WTC11 (cell line): ENCODE measurements around the gene POLR2E. TPM values are rescaled to one million over a fixed set of nuclear protein-coding genes. Genes with fewer than 3 reads are reported as not detected.

ENCODE experiments used
- ATAC-seq: fragments of 200-7000 bp; cut with Tn5 transposase; 2 replicates; pipeline ENCODE4 v1.10.0; 2021; ENCODE audit warnings: mild to moderate bottlenecking, moderate library complexity
- CTCF ChIA-PET: fragments of 300-600 bp; sonication (Branson Sonifier 250); formaldehyde crosslinking; loops from one replicate; lab custom pipeline; 2021; ENCODE audit warnings: antibody characterized with exemption; lab: Charles Lee
- POLR2A ChIA-PET: fragments of 350-600 bp; sonication (Branson Sonifier 250); formaldehyde crosslinking; loops from one replicate; lab custom pipeline; 2021; ENCODE audit warnings: antibody characterized with exemption; lab: Charles Lee
- DNase-seq: peaks from one replicate; pipeline ENCODE4 v3.0.0; 2021; ENCODE audit warnings: low spot score
- H3K27ac Mint-ChIP-seq: 2 replicates; pipeline ENCODE4 v1.8.0; 2021; ENCODE audit warnings: mixed read lengths
- H3K27me3 Mint-ChIP-seq: 2 replicates; pipeline ENCODE4 v1.8.0; 2021; ENCODE audit warnings: low read depth, mild to moderate bottlenecking, moderate library complexity, mixed read lengths
- H3K36me3 Mint-ChIP-seq: 2 replicates; pipeline ENCODE4 v1.8.0; 2021; ENCODE audit warnings: mixed read lengths
- H3K4me1 Mint-ChIP-seq: 2 replicates; pipeline ENCODE4 v1.8.0; 2022; ENCODE audit warnings: mixed read lengths
- H3K4me3 Mint-ChIP-seq: 2 replicates; pipeline ENCODE4 v1.8.0; 2021; ENCODE audit warnings: mild to moderate bottlenecking, moderate library complexity, mixed read lengths
- H3K9me3 Mint-ChIP-seq: 2 replicates; pipeline ENCODE4 v1.8.0; 2021; ENCODE audit warnings: mixed read lengths
- ATF2 ChIP-seq: sonication (generic); formaldehyde crosslinking; IDR thresholded peaks from 2 replicates; pipeline ENCODE4 v1.8.1; 2022; ENCODE audit warnings: low read depth, missing genetic modification reagents, borderline replicate concordance
- CBFB ChIP-seq: sonication (generic); formaldehyde crosslinking; IDR thresholded peaks from 2 replicates; pipeline ENCODE4 v1.8.1; 2022; ENCODE audit warnings: mild to moderate bottlenecking, low read depth, missing genetic modification reagents
- GRHL2 ChIP-seq: fragments of 250-450 bp; sonication (Bioruptor Pico); IDR thresholded peaks from 2 replicates; pipeline ENCODE4 v1.8.0; 2022; ENCODE audit warnings: mild to moderate bottlenecking, moderate library complexity; ENCODE audit not compliant: insufficient replicate concordance, severe bottlenecking
- KAT7 ChIP-seq: sonication (generic); formaldehyde crosslinking; IDR thresholded peaks from 2 replicates; pipeline ENCODE4 v1.8.1; 2023; ENCODE audit warnings: missing genetic modification reagents, mild to moderate bottlenecking, borderline replicate concordance
- MXD4 ChIP-seq: fragments of 250-450 bp; sonication (Bioruptor Pico); IDR thresholded peaks from 2 replicates; pipeline ENCODE4 v1.8.0; 2021; ENCODE audit warnings: mild to moderate bottlenecking, moderate library complexity, borderline replicate concordance
- NFATC4 ChIP-seq: fragments of 250-450 bp; sonication (Bioruptor Pico); IDR thresholded peaks from 2 replicates; pipeline ENCODE4 v1.9.0; 2021; ENCODE audit warnings: mild to moderate bottlenecking
- NFE2L1 ChIP-seq: sonication (generic); formaldehyde crosslinking; IDR thresholded peaks from 2 replicates; pipeline ENCODE4 v1.8.1; 2023; ENCODE audit warnings: missing genetic modification reagents
- NFYB ChIP-seq: sonication (generic); formaldehyde crosslinking; conservative IDR thresholded peaks from 2 replicates; pipeline ENCODE4 v1.8.0; 2022; ENCODE audit warnings: low read depth, missing genetic modification reagents
- NR1H2 ChIP-seq: sonication (generic); formaldehyde crosslinking; IDR thresholded peaks from 2 replicates; pipeline ENCODE4 v1.9.0; 2021; ENCODE audit warnings: mild to moderate bottlenecking, moderate library complexity, missing genetic modification reagents
- PRRX2 ChIP-seq: fragments of 250-450 bp; sonication (Bioruptor Pico); IDR thresholded peaks from 2 replicates; pipeline ENCODE4 v1.8.0; 2021; ENCODE audit warnings: mild to moderate bottlenecking
- SP1 ChIP-seq: sonication (generic); formaldehyde crosslinking; conservative IDR thresholded peaks from 2 replicates; pipeline ENCODE4 v1.8.1; 2022; ENCODE audit warnings: missing genetic modification reagents
- STAT6 ChIP-seq: sonication (generic); formaldehyde crosslinking; conservative IDR thresholded peaks from 2 replicates; pipeline ENCODE4 v1.8.1; 2023; ENCODE audit warnings: mild to moderate bottlenecking, low read depth, missing genetic modification reagents, moderate library complexity
- TEAD1 ChIP-seq: sonication (generic); formaldehyde crosslinking; IDR thresholded peaks from 2 replicates; pipeline ENCODE4 v1.8.0; 2022; ENCODE audit warnings: mild to moderate bottlenecking, missing genetic modification reagents
- USF1 ChIP-seq: sonication (generic); formaldehyde crosslinking; IDR thresholded peaks from 2 replicates; pipeline ENCODE4 v1.8.0; 2022; ENCODE audit warnings: mild to moderate bottlenecking, missing genetic modification reagents
- ZNF219 ChIP-seq: sonication (generic); formaldehyde crosslinking; IDR thresholded peaks from 2 replicates; pipeline ENCODE4 v1.8.0; 2023; ENCODE audit warnings: missing genetic modification reagents, mild to moderate bottlenecking, borderline replicate concordance
- ZNF317 ChIP-seq: sonication (generic); formaldehyde crosslinking; IDR thresholded peaks from 2 replicates; pipeline ENCODE4 v1.8.1; 2023; ENCODE audit warnings: low read depth, mild to moderate bottlenecking, moderate library complexity, missing genetic modification reagents, borderline replicate concordance
- ZNF416 ChIP-seq: fragments of 250-450 bp; sonication (Bioruptor Pico); IDR thresholded peaks from 2 replicates; pipeline ENCODE4 v1.9.0; 2021; ENCODE audit warnings: mild to moderate bottlenecking, inconsistent platforms
- total RNA-seq: library from RNA; stranded (reverse); gene quantifications from 3 replicates; pipeline ENCODE4 v1.2.3, GENCODE V29; 2021
- TF ChIP-seq, protein P1 (sequence below): sonication (generic); formaldehyde crosslinking; IDR thresholded peaks from 2 replicates; pipeline ENCODE4 v1.8.1; 2022; ENCODE audit warnings: low read depth, mild to moderate bottlenecking, moderate library complexity, missing genetic modification reagents, borderline replicate concordance
- TF ChIP-seq, protein P2 (sequence below): sonication (generic); formaldehyde crosslinking; IDR thresholded peaks from 2 replicates; pipeline ENCODE4 v1.8.0; 2023; ENCODE audit warnings: mild to moderate bottlenecking, missing genetic modification reagents
- TF ChIP-seq, protein P3 (sequence below): sonication (generic); formaldehyde crosslinking; conservative IDR thresholded peaks from 2 replicates; pipeline ENCODE4 v1.8.1; 2022; ENCODE audit warnings: mild to moderate bottlenecking, missing genetic modification reagents
- TF ChIP-seq, protein P4 (sequence below): sonication (generic); formaldehyde crosslinking; IDR thresholded peaks from 2 replicates; pipeline ENCODE4 v1.8.1; 2023; ENCODE audit warnings: mild to moderate bottlenecking, missing genetic modification reagents

POLR2E gene
- total RNA-seq, 1 experiment from 2014 or later, result 275 TPM

DNA sequence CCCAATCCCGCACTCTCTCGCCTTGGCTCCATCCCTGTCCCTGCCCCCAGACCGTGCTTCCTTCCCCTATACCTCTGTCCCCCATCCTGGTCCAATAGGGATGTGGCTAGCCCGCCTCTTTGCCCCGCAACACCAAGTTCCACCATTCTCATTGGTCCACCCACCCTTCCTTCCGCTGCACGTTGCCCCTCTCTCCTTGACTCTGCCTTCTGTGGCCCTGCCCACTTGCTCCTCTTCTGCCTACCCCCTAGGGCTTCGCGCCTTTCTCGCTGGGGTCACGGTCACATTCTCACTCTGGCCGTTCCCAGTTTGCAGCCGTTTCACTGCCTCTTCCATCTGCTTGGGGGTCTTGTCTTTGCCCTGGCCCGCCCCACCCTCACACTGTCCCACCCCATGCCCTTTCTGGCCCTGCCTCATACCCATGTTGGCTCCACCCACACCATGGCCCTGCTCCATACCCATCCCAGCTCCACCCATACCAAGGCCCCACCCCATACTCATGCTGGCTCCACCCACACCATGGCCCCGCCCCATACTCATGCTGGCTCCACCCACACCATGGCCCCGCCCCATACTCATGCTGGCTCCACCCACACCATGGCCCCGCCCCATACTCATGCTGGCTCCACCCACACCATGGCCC, 32.7 kb downstream of the POLR2E start:
- Mint-ChIP-seq H3K4me3 (peak overlapping the region; percentile 60), H3K27ac (peak overlapping the region; percentile 60; the same call in 1 of the 2 replicates), H3K36me3 (peaks cover 18% of the 10 kb centered on the region), H3K27me3 (peaks cover 17% of the 10 kb centered on the region), H3K9me3 (peaks cover 15% of the 10 kb centered on the region), H3K4me1 (peaks cover 15% of the 10 kb centered on the region)
- POLR2A ChIA-PET, result interaction anchor here (0.6 to 0.7 kb wide), 3 partner anchors 8 to 32 kb away, joined by 3 to 5 read pairs (median 3); no protein-coding TSS in a partner anchor
- DNase-seq (peak; percentile 67), ATAC-seq (peak; percentile 21)
- no peak for TF ChIP-seq STAT6 (CRISPR knock-in tag)
- TF ChIP-seq NFYB, result peak; percentile 31; the same call in 1 of the 2 replicates
- CTCF ChIA-PET, result interaction anchor here (0.9 to 7.5 kb wide), 4 partner anchors 9 to 182 kb away, joined by 4 to 109 read pairs (median 6); no protein-coding TSS in a partner anchor

GRCh38 chr19:1061987-1062386, 33.2 kb downstream of the POLR2E start:
- TF ChIP-seq MXD4 (no peak), CBFB (no peak), KAT7 (CRISPR knock-in tag) (no peak), ATF2 (CRISPR knock-in tag) (no peak), GRHL2 (CRISPR knock-in tag) (no peak), PRRX2 (CRISPR knock-in tag) (no peak), NR1H2 (CRISPR knock-in tag) (no peak), TEAD1 (CRISPR knock-in tag) (no peak), SP1 (CRISPR knock-in tag) (no peak), NFE2L1 (CRISPR knock-in tag) (no peak), NFATC4 (CRISPR knock-in tag) (no peak), USF1 (no peak), ZNF317 (CRISPR knock-in tag) (no peak), ZNF416 (CRISPR knock-in tag) (no peak), ZNF219 (CRISPR knock-in tag) (no peak)
- TF ChIP-seq, protein P1, sequence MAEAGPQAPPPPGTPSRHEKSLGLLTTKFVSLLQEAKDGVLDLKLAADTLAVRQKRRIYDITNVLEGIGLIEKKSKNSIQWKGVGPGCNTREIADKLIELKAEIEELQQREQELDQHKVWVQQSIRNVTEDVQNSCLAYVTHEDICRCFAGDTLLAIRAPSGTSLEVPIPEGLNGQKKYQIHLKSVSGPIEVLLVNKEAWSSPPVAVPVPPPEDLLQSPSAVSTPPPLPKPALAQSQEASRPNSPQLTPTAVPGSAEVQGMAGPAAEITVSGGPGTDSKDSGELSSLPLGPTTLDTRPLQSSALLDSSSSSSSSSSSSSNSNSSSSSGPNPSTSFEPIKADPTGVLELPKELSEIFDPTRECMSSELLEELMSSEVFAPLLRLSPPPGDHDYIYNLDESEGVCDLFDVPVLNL (CRISPR knock-in tag), result no peak
- TF ChIP-seq, protein P2, sequence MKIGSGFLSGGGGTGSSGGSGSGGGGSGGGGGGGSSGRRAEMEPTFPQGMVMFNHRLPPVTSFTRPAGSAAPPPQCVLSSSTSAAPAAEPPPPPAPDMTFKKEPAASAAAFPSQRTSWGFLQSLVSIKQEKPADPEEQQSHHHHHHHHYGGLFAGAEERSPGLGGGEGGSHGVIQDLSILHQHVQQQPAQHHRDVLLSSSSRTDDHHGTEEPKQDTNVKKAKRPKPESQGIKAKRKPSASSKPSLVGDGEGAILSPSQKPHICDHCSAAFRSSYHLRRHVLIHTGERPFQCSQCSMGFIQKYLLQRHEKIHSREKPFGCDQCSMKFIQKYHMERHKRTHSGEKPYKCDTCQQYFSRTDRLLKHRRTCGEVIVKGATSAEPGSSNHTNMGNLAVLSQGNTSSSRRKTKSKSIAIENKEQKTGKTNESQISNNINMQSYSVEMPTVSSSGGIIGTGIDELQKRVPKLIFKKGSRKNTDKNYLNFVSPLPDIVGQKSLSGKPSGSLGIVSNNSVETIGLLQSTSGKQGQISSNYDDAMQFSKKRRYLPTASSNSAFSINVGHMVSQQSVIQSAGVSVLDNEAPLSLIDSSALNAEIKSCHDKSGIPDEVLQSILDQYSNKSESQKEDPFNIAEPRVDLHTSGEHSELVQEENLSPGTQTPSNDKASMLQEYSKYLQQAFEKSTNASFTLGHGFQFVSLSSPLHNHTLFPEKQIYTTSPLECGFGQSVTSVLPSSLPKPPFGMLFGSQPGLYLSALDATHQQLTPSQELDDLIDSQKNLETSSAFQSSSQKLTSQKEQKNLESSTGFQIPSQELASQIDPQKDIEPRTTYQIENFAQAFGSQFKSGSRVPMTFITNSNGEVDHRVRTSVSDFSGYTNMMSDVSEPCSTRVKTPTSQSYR, result no peak
- TF ChIP-seq, protein P3, sequence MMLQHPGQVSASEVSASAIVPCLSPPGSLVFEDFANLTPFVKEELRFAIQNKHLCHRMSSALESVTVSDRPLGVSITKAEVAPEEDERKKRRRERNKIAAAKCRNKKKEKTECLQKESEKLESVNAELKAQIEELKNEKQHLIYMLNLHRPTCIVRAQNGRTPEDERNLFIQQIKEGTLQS (CRISPR knock-in tag), result no peak
- TF ChIP-seq, protein P4, sequence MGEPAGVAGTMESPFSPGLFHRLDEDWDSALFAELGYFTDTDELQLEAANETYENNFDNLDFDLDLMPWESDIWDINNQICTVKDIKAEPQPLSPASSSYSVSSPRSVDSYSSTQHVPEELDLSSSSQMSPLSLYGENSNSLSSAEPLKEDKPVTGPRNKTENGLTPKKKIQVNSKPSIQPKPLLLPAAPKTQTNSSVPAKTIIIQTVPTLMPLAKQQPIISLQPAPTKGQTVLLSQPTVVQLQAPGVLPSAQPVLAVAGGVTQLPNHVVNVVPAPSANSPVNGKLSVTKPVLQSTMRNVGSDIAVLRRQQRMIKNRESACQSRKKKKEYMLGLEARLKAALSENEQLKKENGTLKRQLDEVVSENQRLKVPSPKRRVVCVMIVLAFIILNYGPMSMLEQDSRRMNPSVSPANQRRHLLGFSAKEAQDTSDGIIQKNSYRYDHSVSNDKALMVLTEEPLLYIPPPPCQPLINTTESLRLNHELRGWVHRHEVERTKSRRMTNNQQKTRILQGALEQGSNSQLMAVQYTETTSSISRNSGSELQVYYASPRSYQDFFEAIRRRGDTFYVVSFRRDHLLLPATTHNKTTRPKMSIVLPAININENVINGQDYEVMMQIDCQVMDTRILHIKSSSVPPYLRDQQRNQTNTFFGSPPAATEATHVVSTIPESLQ (CRISPR knock-in tag), result no peak
- TF ChIP-seq, all 79 proteins: peak for 0
- peaks cover 15% of the 10 kb centered on the region for H3K4me1 Mint-ChIP-seq
- no peak overlapping the region for H3K27ac Mint-ChIP-seq
- peaks cover 20% of the 10 kb centered on the region for H3K9me3 Mint-ChIP-seq
- H3K27me3 Mint-ChIP-seq, result peaks cover 20% of the 10 kb centered on the region
- ATAC-seq (no peak), DNase-seq (no peak)
- H3K4me3 Mint-ChIP-seq, result peak overlapping the region; percentile 60
- H3K36me3 Mint-ChIP-seq, result peaks cover 23% of the 10 kb centered on the region
- ChIA-PET CTCF (interaction anchor here (0.9 to 7.5 kb wide), 4 partner anchors 9 to 182 kb away, joined by 4 to 109 read pairs (median 6); no protein-coding TSS in a partner anchor), POLR2A (interaction anchor here (0.6 to 0.7 kb wide), 3 partner anchors 9 to 32 kb away, joined by 3 to 5 read pairs (median 3); no protein-coding TSS in a partner anchor)
